Testis (tissue), 2 donors: ENCODE data around the gene FAM131C.

Experiments used
- CTCF ChIP-seq, 3 experiments: fragments of 450-650 bp in 2 of 3; fragments of 200-600 bp in 1 of 3; sonication (generic) in 1 of 3; IDR thresholded peaks; one replicate each; pipeline ENCODE4 v1.5.1; 2016 to 2019; ENCODE audit warnings: antibody characterized with exemption in 3 of 3, mild to moderate bottlenecking in 2 of 3, moderate library complexity in 1 of 3
- POLR2A ChIP-seq: fragments of 450-650 bp; IDR thresholded peaks from one replicate; pipeline ENCODE4 v1.6.1; 2017; ENCODE audit warnings: antibody characterized with exemption, mild to moderate bottlenecking, moderate library complexity

- TF ChIP-seq POLR2A (no peak), CTCF (IDR thresholded peaks at IDR 0.05) (no peak)
Observed at GRCh38 chr1:16076865-16077238, 3.4 kb upstream of the FAM131C start.
